Uterus (tissue), 2 donors: ENCODE results near the gene ZNF106.

Source experiments
- POLR2A ChIP-seq, 2 donors: fragments of 450-650 bp; IDR thresholded peaks; one replicate each; pipeline ENCODE4 v1.6.1; 2016; ENCODE audit warnings: antibody characterized with exemption in 2 of 2, mild to moderate bottlenecking in 1 of 2, moderate library complexity in 1 of 2
- TF ChIP-seq, protein P1 (sequence below), 4 experiments: fragments of 200-600 bp in 2 of 4; fragments of 450-650 bp in 2 of 4; sonication (generic) in 2 of 4; IDR thresholded peaks; one replicate each; pipeline ENCODE4 v1.5.1; 2016 to 2019; ENCODE audit warnings: antibody characterized with exemption in 4 of 4, mild to moderate bottlenecking in 2 of 4, moderate library complexity in 1 of 4

DNA sequence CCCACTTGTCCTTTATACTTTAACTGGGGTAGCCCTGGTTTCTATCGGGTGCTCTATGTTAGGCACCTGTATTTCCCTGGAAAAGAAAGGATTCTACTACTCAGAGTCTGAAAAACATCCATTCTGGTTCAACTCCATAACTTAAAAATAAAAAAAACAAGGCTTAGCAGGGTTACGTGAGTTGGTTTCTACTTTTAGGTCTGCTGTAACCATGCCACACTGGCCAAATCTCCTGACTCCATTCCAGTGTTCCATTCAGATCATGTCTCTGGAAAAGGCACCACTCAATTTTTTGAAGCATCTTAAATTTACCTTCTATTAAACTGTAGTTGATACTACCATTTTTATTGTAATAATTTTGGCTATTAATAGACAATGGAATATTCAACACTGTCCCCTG lies 69.6 kb downstream of the ZNF106 start:
- no peak for TF ChIP-seq POLR2A (IDR thresholded peaks at IDR 0.05)
- TF ChIP-seq, protein P1, sequence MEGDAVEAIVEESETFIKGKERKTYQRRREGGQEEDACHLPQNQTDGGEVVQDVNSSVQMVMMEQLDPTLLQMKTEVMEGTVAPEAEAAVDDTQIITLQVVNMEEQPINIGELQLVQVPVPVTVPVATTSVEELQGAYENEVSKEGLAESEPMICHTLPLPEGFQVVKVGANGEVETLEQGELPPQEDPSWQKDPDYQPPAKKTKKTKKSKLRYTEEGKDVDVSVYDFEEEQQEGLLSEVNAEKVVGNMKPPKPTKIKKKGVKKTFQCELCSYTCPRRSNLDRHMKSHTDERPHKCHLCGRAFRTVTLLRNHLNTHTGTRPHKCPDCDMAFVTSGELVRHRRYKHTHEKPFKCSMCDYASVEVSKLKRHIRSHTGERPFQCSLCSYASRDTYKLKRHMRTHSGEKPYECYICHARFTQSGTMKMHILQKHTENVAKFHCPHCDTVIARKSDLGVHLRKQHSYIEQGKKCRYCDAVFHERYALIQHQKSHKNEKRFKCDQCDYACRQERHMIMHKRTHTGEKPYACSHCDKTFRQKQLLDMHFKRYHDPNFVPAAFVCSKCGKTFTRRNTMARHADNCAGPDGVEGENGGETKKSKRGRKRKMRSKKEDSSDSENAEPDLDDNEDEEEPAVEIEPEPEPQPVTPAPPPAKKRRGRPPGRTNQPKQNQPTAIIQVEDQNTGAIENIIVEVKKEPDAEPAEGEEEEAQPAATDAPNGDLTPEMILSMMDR (IDR thresholded peaks at IDR 0.05) = no peak
